NOMO-1 (cell line): ENCODE data around the gene HDAC7.

ENCODE experiments used
- DNase-seq, 2 experiments: peaks; one replicate each; lab custom pipeline; 2025; ENCODE audit not compliant: unreplicated experiment in 2 of 2; lab: John Stamatoyannopoulos, UW

The HDAC7 gene

GRCh38 chr12:47737936-47738594 is 81.6 kb downstream of the HDAC7 start:
- DNase-seq, result no peak

DNA sequence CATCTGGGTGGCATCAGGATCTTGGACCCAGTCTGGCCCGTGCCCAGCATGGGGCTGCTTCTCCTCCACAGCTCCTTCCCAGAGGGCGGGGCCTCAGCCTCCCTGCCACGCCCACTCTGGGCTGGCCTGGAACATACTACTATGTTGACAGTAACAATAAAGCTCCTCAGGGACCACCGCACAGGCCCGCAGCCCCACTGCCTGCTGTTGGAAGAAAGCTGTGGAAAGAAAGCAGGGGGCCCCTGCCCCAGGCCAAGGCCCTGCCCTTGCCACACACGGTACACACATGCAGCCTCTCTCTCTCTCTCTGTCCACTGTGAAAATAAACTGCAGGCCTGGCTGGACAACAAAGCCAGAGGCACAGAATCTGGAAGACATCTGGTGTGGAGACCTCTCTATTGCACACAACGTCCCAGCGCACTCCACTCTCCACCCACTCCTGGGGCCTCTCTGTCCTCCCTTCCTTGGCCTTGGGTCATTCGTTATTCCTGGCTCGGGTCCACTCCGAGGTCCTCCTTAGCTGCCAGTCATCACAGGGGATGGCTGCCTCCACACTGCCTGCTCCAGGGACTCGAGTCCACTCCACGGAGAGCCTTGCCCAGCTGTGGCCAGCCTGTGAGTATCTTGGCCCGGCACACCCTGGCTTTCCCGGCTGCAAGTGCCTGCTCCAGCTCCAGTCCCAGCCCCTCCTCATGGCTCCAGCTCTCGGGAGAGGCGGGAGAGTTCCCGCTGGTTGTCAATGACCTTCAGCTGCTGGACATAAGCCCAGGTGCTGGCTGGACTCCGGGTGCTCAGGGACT is 82.6 kb downstream of the HDAC7 start:
- DNase-seq, result no peak

GRCh38 chr12:47736216-47736615 is 83.5 kb downstream of the HDAC7 start:
- no peak for DNase-seq

- DNase-seq, result no peak
Measured at GRCh38 chr12:47735649-47736048, 84.1 kb downstream of the HDAC7 start.

DNA sequence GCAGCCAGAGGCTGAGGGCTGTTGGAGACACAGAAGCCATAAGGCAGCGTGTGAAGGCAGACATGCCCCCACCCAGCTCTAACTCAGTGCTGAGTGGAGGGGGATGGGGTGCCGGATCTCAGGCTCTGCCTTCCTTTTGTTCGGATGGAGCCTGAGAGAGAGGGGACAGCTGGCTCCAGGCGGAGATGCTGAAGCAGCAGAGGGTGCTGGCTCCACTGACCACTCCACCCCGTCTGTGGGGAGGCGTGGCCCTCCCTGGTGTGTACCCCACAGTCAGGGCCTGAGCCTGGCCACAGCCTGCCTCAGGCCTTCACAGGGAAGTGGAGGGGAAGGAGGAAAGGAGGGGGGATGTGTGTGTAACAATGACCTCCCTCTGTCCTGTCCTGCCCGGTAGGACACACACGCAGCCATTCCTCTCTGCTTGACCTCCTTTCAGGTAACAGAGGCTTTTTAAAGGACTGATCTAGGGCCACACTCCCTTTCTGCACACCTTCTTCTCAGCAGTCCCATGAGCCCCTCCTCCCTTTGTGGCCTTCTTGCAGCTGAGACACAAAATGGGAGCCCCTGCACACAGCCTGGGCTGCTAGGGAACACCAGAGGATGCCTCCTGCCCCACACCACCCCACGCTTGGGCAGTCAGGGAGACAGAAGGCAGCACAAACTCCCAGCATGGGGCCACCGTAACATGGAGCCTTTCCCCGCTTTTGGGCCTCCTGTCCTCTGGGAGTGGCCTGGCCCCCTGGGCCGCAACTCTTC is 84.8 kb downstream of the HDAC7 start:
- no peak for DNase-seq

GRCh38 chr12:47733142-47733541 is 86.6 kb downstream of the HDAC7 start:
- DNase-seq, result no peak
